ENCODE results near the gene RNF224. TPM values are rescaled to one million over a fixed set of nuclear protein-coding genes. Genes with fewer than 3 reads are reported as not detected.
"Not testable (repeated sequence)": the region's sequence is repeated elsewhere in the genome, so short reads cannot be mapped to it uniquely, and the experiment has no call there.

Gene RNF224
- total RNA-seq, 1 experiment from 2014 or later, result 1.2 TPM

GRCh38 chr9:137256856-137257255 is 29.6 kb downstream of the RNF224 start:
- H3K79me2 ChIP-seq (ENCODE audit: low read length), result peaks cover 18% of the 10 kb centered on the region
- no peaks in the 10 kb centered on the region; the same call in 1 of the 2 replicates for H3K36me3 ChIP-seq (ENCODE audit: low read depth, low read length)
- no peaks in the 10 kb centered on the region for H3K27me3 ChIP-seq (ENCODE audit: low read length)
- H3K4me3 ChIP-seq (ENCODE audit: low read length), result peak overlapping the region; percentile 93
- H4K20me1 ChIP-seq (ENCODE audit: low read length), result no peaks in the 10 kb centered on the region
- ATAC-seq (no peak), DNase-seq (no peak)
- CTCF ChIA-PET, result no interaction called here
- H3K9ac ChIP-seq (ENCODE audit: low read length), result no peak overlapping the region
- H3K4me1 ChIP-seq (ENCODE audit: insufficient read depth, low read length), result peaks cover 15% of the 10 kb centered on the region; the same call in 1 of the 2 replicates
- H3K4me2 ChIP-seq (ENCODE audit: low read length), result peak overlapping the region; percentile 94
- H3K9me3 ChIP-seq (ENCODE audit: low read length), result no peaks in the 10 kb centered on the region
- no peaks in the 10 kb centered on the region for H3F3A ChIP-seq (ENCODE audit: low read length, unreplicated experiment)
- TF ChIP-seq CTCF (conservative IDR thresholded peaks at IDR 0.05; ENCODE audit: low read depth, low read length) (no peak), EZH2phosphoT487 (IDR thresholded peaks at IDR 0.05; ENCODE audit: borderline replicate concordance, low read length) (no peak), EZH2 (IDR thresholded peaks at IDR 0.05; ENCODE audit: low read length, unreplicated experiment) (no peak)
- no peak overlapping the region for H3K27ac ChIP-seq (ENCODE audit: low read length)
- intact Hi-C loops (cut with micrococcal nuclease), result no loop called here
- POLR2A ChIA-PET (ENCODE audit: unreplicated experiment), result no interaction called here
- H2AFZ ChIP-seq (ENCODE audit: low read length), result no peak overlapping the region
- no TSS peak for BruUV-seq (replicated peaks)
- H3K9me2 ChIP-seq (replicated peaks; ENCODE audit: low read length), result no peaks in the 10 kb centered on the region

- CTCF ChIA-PET; H3K4me2 ChIP-seq (ENCODE audit: low read length); ATAC-seq; H3K36me3 ChIP-seq (ENCODE audit: low read depth, low read length); H3K27ac ChIP-seq (ENCODE audit: low read length); H3K79me2 ChIP-seq (ENCODE audit: low read length); H3K9ac ChIP-seq (ENCODE audit: low read length); H3K4me1 ChIP-seq (ENCODE audit: insufficient read depth, low read length); H3K4me3 ChIP-seq (ENCODE audit: low read length); H4K20me1 ChIP-seq (ENCODE audit: low read length); BruUV-seq (replicated peaks); H3K9me3 ChIP-seq (ENCODE audit: low read length); H3K9me2 ChIP-seq (replicated peaks; ENCODE audit: low read length); intact Hi-C loops (cut with micrococcal nuclease); POLR2A ChIA-PET (ENCODE audit: unreplicated experiment); H2AFZ ChIP-seq (ENCODE audit: low read length); DNase-seq; H3F3A ChIP-seq (ENCODE audit: low read length, unreplicated experiment); H3K27me3 ChIP-seq (ENCODE audit: low read length): not testable (repeated sequence)
- TF ChIP-seq CTCF (conservative IDR thresholded peaks at IDR 0.05; ENCODE audit: low read depth, low read length), result peak; percentile 37; the same call in 1 of the 2 replicates
Observed at GRCh38 chr9:137262173-137262908, 35.0 kb downstream of the RNF224 start.

- POLR2A ChIA-PET (ENCODE audit: unreplicated experiment), result no interaction called here
- H3K4me1 ChIP-seq (ENCODE audit: insufficient read depth, low read length), result no peaks in the 10 kb centered on the region
- CTCF ChIA-PET, result no interaction called here
- H3K9me2 ChIP-seq (replicated peaks; ENCODE audit: low read length), result no peaks in the 10 kb centered on the region
- no peak overlapping the region for H2AFZ ChIP-seq (ENCODE audit: low read length)
- H3K36me3 ChIP-seq (ENCODE audit: low read depth, low read length), result peaks cover 6% of the 10 kb centered on the region; the same call in 1 of the 2 replicates
- no TSS peak for BruUV-seq (replicated peaks)
- H4K20me1 ChIP-seq (ENCODE audit: low read length), result no peaks in the 10 kb centered on the region
- DNase-seq (no peak), ATAC-seq (no peak)
- H3K27me3 ChIP-seq (ENCODE audit: low read length), result no peaks in the 10 kb centered on the region
- intact Hi-C loops (cut with micrococcal nuclease), result no loop called here
- no peaks in the 10 kb centered on the region for H3F3A ChIP-seq (ENCODE audit: low read length, unreplicated experiment)
- no peaks in the 10 kb centered on the region for H3K9me3 ChIP-seq (ENCODE audit: low read length)
- no peak overlapping the region for H3K4me3 ChIP-seq (ENCODE audit: low read length)
- H3K79me2 ChIP-seq (ENCODE audit: low read length), result no peaks in the 10 kb centered on the region
- TF ChIP-seq EZH2phosphoT487 (IDR thresholded peaks at IDR 0.05; ENCODE audit: borderline replicate concordance, low read length) (no peak), CTCF (conservative IDR thresholded peaks at IDR 0.05; ENCODE audit: low read depth, low read length) (no peak), EZH2 (IDR thresholded peaks at IDR 0.05; ENCODE audit: low read length, unreplicated experiment) (no peak)
- no peak overlapping the region for H3K9ac ChIP-seq (ENCODE audit: low read length)
- no peak overlapping the region for H3K4me2 ChIP-seq (ENCODE audit: low read length)
- H3K27ac ChIP-seq (ENCODE audit: low read length), result no peak overlapping the region
Observed at GRCh38 chr9:137262909-137263285, 35.6 kb downstream of the RNF224 start.

Measured in PC-3 (cell line).